BLaER1 treated with 17β-estradiol and CSF1 and Interleukin-3, amounts not matched to agents 10 nM and 100 nM (cell line): ENCODE results near the gene SLC13A3.

Experiments used
- H3K27ac ChIP-seq, 11 experiments: shearing (Covaris generic); formaldehyde crosslinking; 2 replicates each; pipeline ENCODE4 v1.8.1; 2022
- H3K27me3 ChIP-seq, 11 experiments: shearing (Covaris generic); formaldehyde crosslinking; 2 replicates each; pipeline ENCODE4 v1.8.1; 2022
- H3K36me3 ChIP-seq, 11 experiments: shearing (Covaris generic); formaldehyde crosslinking; 2 replicates each; pipeline ENCODE4 v1.8.1; 2022
- H3K4me1 ChIP-seq, 10 experiments: shearing (Covaris generic); formaldehyde crosslinking; 2 replicates each; pipeline ENCODE4 v1.8.1; 2022
- H3K4me2 ChIP-seq, 11 experiments: shearing (Covaris generic); formaldehyde crosslinking; 2 replicates each; pipeline ENCODE4 v1.8.1; 2022
- H3K4me3 ChIP-seq, 10 experiments: shearing (Covaris generic); formaldehyde crosslinking; 2 replicates each; pipeline ENCODE4 v1.8.1; 2022
- H3K9ac ChIP-seq, 11 experiments: shearing (Covaris generic); formaldehyde crosslinking; 2 replicates each; pipeline ENCODE4 v1.8.1; 2022
- H3K9me3 ChIP-seq, 11 experiments: shearing (Covaris generic); formaldehyde crosslinking; replicated peaks in 1 of 11; 2 replicates each; pipeline ENCODE4 v1.8.1; 2022
- H4K20me1 ChIP-seq, 11 experiments: shearing (Covaris generic); formaldehyde crosslinking; 2 replicates each; pipeline ENCODE4 v1.8.1; 2022
- Cebpa-rat ChIP-seq, 11 experiments: shearing (Covaris generic); IDR thresholded peaks; 2 replicates each; pipeline ENCODE4 v1.8.1; 2022

The SLC13A3 gene

GRCh38 chr20:46691196-46691595 is 39.9 kb upstream of the SLC13A3 start:
- no peak for TF ChIP-seq Cebpa-rat (IDR thresholded peaks at IDR 0.05)
- Histone ChIP-seq H3K36me3 (peaks cover 7 to 14% (median 12%) of the 10 kb centered on the region in 11 experiments; a peak in 21 of 22 replicates), H3K4me2 (no peak overlapping the region), H3K9ac (no peak overlapping the region), H3K4me1 (peaks cover 43 to 50% (median 46%) of the 10 kb centered on the region in 10 experiments), H3K4me3 (no peak overlapping the region), H3K27me3 (no peaks in the 10 kb centered on the region), H4K20me1 (peaks cover 7 to 28% (median 20%) of the 10 kb centered on the region in 11 experiments; a peak in 18 of 22 replicates), H3K9me3 (peaks cover 0 to 11% (median 0%) of the 10 kb centered on the region in 11 experiments; a peak in 4 of 22 replicates), H3K27ac (no peak overlapping the region)

DNA sequence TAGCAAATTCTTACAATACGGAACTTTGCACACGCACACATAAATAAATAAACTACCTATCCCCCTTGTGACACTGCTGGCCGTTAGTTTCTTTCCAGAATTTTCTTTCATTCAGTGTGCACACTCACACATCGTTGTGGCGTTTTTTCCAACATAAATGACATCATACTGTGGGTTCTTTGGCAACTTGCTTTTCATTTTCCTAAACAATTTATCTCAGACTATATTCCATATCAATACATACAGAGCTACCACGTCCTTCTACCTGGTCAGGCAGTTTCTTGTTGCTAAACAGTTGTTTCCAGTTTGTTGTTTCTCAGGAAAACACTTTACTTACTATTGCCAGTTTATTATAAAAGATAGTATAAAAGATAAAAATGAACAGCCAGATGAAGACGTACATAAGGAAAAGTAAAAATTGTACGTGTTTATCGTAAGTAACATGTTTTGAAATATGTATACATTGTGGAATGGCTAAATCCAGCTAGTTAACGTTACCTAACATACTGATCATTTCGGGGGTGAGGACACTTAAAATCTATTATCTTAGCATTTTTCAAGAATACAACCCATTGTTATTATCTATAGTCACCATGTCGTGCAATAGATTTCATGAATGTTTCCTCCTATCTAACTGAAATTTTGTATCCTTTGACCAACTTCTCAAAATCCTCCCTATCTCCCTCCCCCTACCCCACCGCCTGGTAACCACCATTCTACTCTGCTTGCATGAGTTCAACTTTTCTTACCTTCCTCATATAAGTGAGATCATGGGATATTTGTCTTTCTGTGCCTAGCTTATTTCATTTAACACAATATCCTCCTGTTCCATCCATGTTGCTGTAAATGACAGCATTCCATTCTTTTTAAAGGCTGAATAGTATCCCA is 39.2 kb upstream of the SLC13A3 start:
- Histone ChIP-seq H3K9me3 (peaks cover 0 to 11% (median 0%) of the 10 kb centered on the region in 11 experiments; a peak in 4 of 22 replicates), H3K27ac (peak overlapping the region; percentile 71 to 97 (median 95); a peak in 18 of 22 replicates)

DNA sequence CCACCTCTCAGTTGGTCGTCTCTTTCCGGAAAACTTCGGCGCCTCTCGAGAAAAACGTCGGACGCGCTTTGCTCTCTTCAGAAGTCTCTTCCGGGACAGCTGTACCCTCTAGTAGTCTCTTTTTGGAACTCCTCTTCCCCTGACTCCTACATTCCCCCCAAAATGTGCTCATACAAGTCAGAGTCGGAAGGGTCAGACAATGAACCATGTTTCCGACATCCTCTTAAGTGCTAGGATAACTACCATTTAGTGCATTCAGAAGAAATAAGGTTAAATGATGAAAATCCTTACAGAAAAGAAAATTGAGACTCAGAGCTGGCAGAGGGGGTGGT is 38.5 kb upstream of the SLC13A3 start:
- Histone ChIP-seq H3K9me3 (peaks cover 0 to 11% (median 0%) of the 10 kb centered on the region in 11 experiments; a peak in 4 of 22 replicates), H3K27me3 (no peaks in the 10 kb centered on the region), H3K4me3 (peak overlapping the region; percentile 68 to 95 (median 89); a peak in 19 of 20 replicates), H3K9ac (peak overlapping the region; percentile 77 to 98 (median 97); a peak in 21 of 22 replicates), H3K36me3 (peaks cover 22 to 29% (median 26%) of the 10 kb centered on the region in 11 experiments), H3K4me2 (peak overlapping the region; percentile 49 to 74 (median 56); a peak in 19 of 22 replicates), H3K4me1 (peaks cover 31 to 52% (median 42%) of the 10 kb centered on the region in 10 experiments), H3K27ac (peak overlapping the region; percentile 71 to 97 (median 95); a peak in 21 of 22 replicates), H4K20me1 (peaks cover 19 to 42% (median 34%) of the 10 kb centered on the region in 11 experiments; a peak in 19 of 22 replicates)
- no peak for TF ChIP-seq Cebpa-rat (IDR thresholded peaks at IDR 0.05)

More for the DNA sequence above, 39.2 kb upstream of the SLC13A3 start:
- Histone ChIP-seq H3K4me1 (peaks cover 38 to 50% (median 45%) of the 10 kb centered on the region in 10 experiments), H3K4me2 (peak overlapping the region; percentile 40 to 74 (median 56); a peak in 19 of 22 replicates), H3K27me3 (no peaks in the 10 kb centered on the region), H3K9ac (peak overlapping the region in 10 of 11 experiments; percentile 77 to 98 (median 96); a peak in 14 of 22 replicates), H3K36me3 (peaks cover 14 to 22% (median 19%) of the 10 kb centered on the region in 11 experiments), H3K4me3 (peak overlapping the region in 5 of 10 experiments; percentile 68 to 94 (median 90); a peak in 4 of 20 replicates), H4K20me1 (peaks cover 12 to 34% (median 26%) of the 10 kb centered on the region in 11 experiments; a peak in 18 of 22 replicates)
- no peak for TF ChIP-seq Cebpa-rat (IDR thresholded peaks at IDR 0.05)

GRCh38 chr20:46689082-46689753 is 38.0 kb upstream of the SLC13A3 start, which contains the start of gene TP53RK:
TP53RK (minus strand) TSS chr20:46689444; CDS start chr20:46689414, 30 bp downstream.
- H3K9ac ChIP-seq = peak within 1 kb of the TSS; percentile 91 to 98 (median 97)
- H4K20me1 ChIP-seq = peaks cover 24 to 47% (median 39%) of the 10 kb centered on the region in 11 experiments; a peak in 20 of 22 replicates
- TF ChIP-seq Cebpa-rat (IDR thresholded peaks at IDR 0.05) = no peak
- H3K36me3 ChIP-seq = peaks cover 27 to 34% (median 31%) of the 10 kb centered on the region in 11 experiments
- H3K4me1 ChIP-seq = peaks cover 29 to 54% (median 43%) of the 10 kb centered on the region in 10 experiments
- H3K27ac ChIP-seq = peak within 1 kb of the TSS; percentile 83 to 97 (median 95)
- peaks cover 0 to 11% (median 0%) of the 10 kb centered on the region in 11 experiments; a peak in 4 of 22 replicates for H3K9me3 ChIP-seq
- H3K4me3 ChIP-seq = peak within 1 kb of the TSS; percentile 68 to 95 (median 89)
- no peaks in the 10 kb centered on the region for H3K27me3 ChIP-seq
- peak within 1 kb of the TSS; percentile 82 to 97 (median 92) for H3K4me2 ChIP-seq

DNA sequence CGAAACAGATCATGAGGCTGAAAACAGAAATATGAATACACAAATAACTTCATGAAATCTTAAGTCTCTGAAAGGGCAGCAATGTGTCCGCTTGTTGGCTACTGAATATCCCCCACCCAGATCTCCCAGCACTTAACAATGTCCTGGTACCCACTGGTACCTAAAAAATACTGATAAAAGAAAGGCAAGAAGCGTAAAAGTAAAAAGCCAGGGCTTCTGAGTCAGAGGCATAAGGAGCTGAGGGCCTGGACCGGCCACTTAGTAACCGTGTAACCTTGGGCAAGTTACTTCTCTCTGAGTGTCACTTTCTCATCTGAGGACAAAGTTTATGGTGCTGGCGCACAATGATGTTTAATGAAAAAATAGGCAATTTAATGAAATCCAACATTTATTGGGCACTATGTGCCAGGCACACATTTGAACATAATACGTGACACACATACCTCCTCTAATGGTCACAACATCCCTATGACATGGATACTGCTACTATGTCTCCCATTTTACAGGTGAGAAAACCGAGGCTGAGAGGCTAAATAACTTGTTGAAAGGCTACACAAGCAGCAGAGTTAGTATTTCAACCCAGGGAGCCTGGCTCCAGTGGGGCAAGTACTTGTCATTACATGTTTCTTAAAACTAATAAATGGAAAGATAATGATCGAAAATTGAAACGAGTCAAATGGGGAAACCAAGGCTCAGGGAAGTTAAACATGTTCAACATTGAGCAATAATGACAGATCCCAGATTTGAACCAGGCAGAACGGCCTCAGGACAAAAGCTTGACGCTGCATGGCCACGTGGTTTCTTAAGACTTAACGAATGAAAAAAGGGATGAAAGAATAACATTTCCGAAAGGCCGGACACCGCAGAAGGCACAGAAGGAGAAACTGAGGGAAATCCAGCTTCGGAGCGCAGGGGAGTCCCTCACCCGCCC is 37.2 kb upstream of the SLC13A3 start:
- Histone ChIP-seq H3K4me2 (peak overlapping the region; percentile 82 to 97 (median 92)), H3K9me3 (peaks cover 0 to 11% (median 0%) of the 10 kb centered on the region in 11 experiments; a peak in 4 of 22 replicates), H3K4me3 (peak overlapping the region; percentile 68 to 95 (median 89)), H3K4me1 (peaks cover 33 to 56% (median 45%) of the 10 kb centered on the region in 10 experiments), H3K9ac (peak overlapping the region; percentile 91 to 98 (median 97)), H3K27me3 (no peaks in the 10 kb centered on the region), H3K27ac (peak overlapping the region; percentile 83 to 97 (median 95)), H3K36me3 (peaks cover 33 to 42% (median 38%) of the 10 kb centered on the region in 11 experiments), H4K20me1 (peaks cover 32 to 55% (median 47%) of the 10 kb centered on the region in 11 experiments; a peak in 21 of 22 replicates)
- TF ChIP-seq Cebpa-rat (IDR thresholded peaks at IDR 0.05) = no peak

GRCh38 chr20:46683939-46684750 is 32.9 kb upstream of the SLC13A3 start:
- H3K9me3 ChIP-seq = no peaks in the 10 kb centered on the region
- no peak overlapping the region for H3K27ac ChIP-seq
- peak overlapping the region in 6 of 11 experiments; percentile 0 to 36 (median 16); a peak in 9 of 22 replicates for H3K4me2 ChIP-seq
- H3K4me3 ChIP-seq = no peak overlapping the region
- TF ChIP-seq Cebpa-rat (IDR thresholded peaks at IDR 0.05) = no peak
- H4K20me1 ChIP-seq = peaks cover 64 to 95% (median 82%) of the 10 kb centered on the region in 11 experiments; a peak in 21 of 22 replicates
- H3K9ac ChIP-seq = no peak overlapping the region
- H3K36me3 ChIP-seq = peaks cover 43 to 63% (median 52%) of the 10 kb centered on the region in 11 experiments
- H3K27me3 ChIP-seq = no peaks in the 10 kb centered on the region
- peaks cover 45 to 62% (median 49%) of the 10 kb centered on the region in 10 experiments for H3K4me1 ChIP-seq

DNA sequence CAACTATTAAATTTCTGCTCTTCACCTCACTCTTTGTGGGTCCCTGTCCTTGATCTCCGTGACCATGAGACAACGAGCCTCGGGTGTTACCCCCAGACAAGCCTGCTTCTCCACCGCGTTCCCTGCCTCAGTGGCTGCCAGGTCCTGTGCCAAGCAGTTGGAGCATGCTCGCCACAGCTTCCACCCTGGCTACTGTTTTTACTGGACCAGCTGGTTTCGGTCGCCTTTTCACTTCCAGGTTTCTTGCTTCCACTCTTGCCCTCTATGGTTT is 32.3 kb upstream of the SLC13A3 start:
- no peak overlapping the region for H3K4me3 ChIP-seq
- H3K27me3 ChIP-seq = no peaks in the 10 kb centered on the region
- H4K20me1 ChIP-seq = peaks cover 64 to 96% (median 82%) of the 10 kb centered on the region in 11 experiments; a peak in 21 of 22 replicates
- H3K9me3 ChIP-seq = no peaks in the 10 kb centered on the region
- H3K4me2 ChIP-seq = peak overlapping the region in 6 of 11 experiments; percentile 0 to 36 (median 16); a peak in 9 of 22 replicates
- H3K9ac ChIP-seq = no peak overlapping the region
- H3K27ac ChIP-seq = no peak overlapping the region
- peaks cover 45 to 62% (median 49%) of the 10 kb centered on the region in 10 experiments for H3K4me1 ChIP-seq
- peaks cover 43 to 63% (median 52%) of the 10 kb centered on the region in 11 experiments for H3K36me3 ChIP-seq
- no peak for TF ChIP-seq Cebpa-rat (IDR thresholded peaks at IDR 0.05)
